ENCODE measurements around the gene RNF31. TPM values are rescaled to one million over a fixed set of nuclear protein-coding genes. Genes with fewer than 3 reads are reported as not detected.

RNF31 gene
- total and polyA plus RNA-seq, 2 of the 13 experiments (the other 11 are each of a cell fraction or from before 2014, with no cell fraction given): 48.2 to 86.8 TPM

DNA sequence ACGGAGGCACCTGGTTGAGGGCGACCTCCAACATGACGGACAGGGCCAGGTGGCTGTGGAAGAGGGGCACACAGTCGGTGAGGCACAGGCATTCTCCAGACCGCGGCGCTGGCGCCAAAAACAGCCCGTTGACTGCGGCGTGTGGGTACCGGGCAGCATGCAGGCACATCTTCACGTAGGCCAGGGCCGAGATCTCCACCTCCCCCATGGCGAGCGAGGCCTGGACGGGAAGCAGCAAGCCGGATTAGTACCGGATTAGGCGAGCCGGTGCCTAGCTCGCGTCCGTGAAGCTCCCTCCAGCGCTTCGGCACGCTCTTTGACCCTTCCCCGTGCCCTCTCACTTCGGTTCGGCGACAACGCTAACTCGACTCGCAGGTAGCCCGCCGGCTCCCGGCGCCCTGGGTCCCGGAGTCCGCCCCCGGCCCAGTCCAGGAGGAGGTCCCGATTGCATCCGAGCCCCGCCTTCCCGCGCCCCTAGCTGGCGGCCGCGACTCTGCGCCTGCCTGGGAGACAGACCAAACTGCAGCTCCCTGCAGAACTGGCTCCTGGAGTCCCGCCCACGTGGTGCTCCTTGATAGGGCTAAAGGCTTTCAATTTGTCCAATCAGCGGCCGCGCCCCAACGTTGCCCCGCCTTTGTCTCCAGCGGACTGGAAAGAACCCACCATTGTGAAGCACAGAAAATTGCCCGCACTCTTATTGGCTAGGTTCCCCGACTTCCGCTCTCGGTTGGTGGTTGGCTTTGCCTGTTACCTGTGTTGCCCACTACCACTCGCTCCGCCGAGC, 6.0 kb upstream of the RNF31 start, which contains the start of gene EMC9 (continued):
- peak; percentile 87 for TF ChIP-seq ZNF343 (CRISPR knock-in tag; IDR thresholded peaks at IDR 0.05)
- TF ChIP-seq ZNF556 (CRISPR knock-in tag; IDR thresholded peaks at IDR 0.05; ENCODE audit: borderline replicate concordance): peak; percentile 71
- TF ChIP-seq POLR2G (IDR thresholded peaks at IDR 0.05; ENCODE audit: low read depth, low read length): peak; percentile 96
- TF ChIP-seq ZNF878 (CRISPR knock-in tag; IDR thresholded peaks at IDR 0.05): no peak
- TF ChIP-seq, protein P1, sequence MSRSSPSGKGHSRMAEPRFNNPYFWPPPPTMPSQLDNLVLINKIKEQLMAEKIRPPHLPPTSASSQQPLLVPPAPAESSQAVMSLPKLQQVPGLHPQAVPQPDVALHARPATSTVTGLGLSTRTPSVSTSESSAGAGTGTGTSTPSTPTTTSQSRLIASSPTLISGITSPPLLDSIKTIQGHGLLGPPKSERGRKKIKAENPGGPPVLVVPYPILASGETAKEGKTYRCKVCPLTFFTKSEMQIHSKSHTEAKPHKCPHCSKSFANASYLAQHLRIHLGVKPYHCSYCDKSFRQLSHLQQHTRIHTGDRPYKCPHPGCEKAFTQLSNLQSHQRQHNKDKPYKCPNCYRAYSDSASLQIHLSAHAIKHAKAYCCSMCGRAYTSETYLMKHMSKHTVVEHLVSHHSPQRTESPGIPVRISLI (CRISPR knock-in tag; IDR thresholded peaks at IDR 0.05; ENCODE audit: borderline replicate concordance): peak; percentile 72
- TF ChIP-seq RAD21 (CRISPR knock-in tag; IDR thresholded peaks at IDR 0.05): peak; percentile 84
- peak; percentile 39; the same call in 1 of the 2 replicates for TF ChIP-seq RAD51 (IDR thresholded peaks at IDR 0.05; ENCODE audit: borderline replicate concordance)
- no peak for TF ChIP-seq KAT2B (IDR thresholded peaks at IDR 0.05; ENCODE audit: borderline replicate concordance, low read depth, low read length)
- TF ChIP-seq ATF7-NPFF (CRISPR knock-in tag; IDR thresholded peaks at IDR 0.05; ENCODE audit: low read depth): peak; percentile 96
- TF ChIP-seq SALL2 (CRISPR knock-in tag; IDR thresholded peaks at IDR 0.05): peak; percentile 97
- peak; percentile 39; the same call in 1 of the 2 replicates for TF ChIP-seq SRF (IDR thresholded peaks at IDR 0.05; ENCODE audit: low read depth, low read length)
- TF ChIP-seq U2AF2 (IDR thresholded peaks at IDR 0.05; ENCODE audit: low read depth, low read length): no peak
- TF ChIP-seq, protein P2, sequence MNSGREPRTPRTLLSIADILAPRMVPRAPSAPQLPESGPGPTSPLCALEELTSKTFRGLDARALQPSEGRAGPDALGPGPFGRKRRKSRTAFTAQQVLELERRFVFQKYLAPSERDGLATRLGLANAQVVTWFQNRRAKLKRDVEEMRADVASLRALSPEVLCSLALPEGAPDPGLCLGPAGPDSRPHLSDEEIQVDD (CRISPR knock-in tag; IDR thresholded peaks at IDR 0.05; ENCODE audit: borderline replicate concordance): peak; percentile 79; the same call in 1 of the 2 replicates
- TF ChIP-seq ZNF574 (CRISPR knock-in tag; IDR thresholded peaks at IDR 0.05): peak; percentile 86; the same call in 1 of the 2 replicates
- TF ChIP-seq, protein P3, sequence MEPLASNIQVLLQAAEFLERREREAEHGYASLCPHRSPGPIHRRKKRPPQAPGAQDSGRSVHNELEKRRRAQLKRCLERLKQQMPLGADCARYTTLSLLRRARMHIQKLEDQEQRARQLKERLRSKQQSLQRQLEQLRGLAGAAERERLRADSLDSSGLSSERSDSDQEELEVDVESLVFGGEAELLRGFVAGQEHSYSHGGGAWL (CRISPR knock-in tag; IDR thresholded peaks at IDR 0.05): peak; percentile 95
- peak; percentile 91 for TF ChIP-seq KDM3A (CRISPR knock-in tag; IDR thresholded peaks at IDR 0.05; ENCODE audit: low read depth)
- peak; percentile 96 for TF ChIP-seq BRD4 (CRISPR knock-in tag; IDR thresholded peaks at IDR 0.05)
- TF ChIP-seq KLF9 (CRISPR knock-in tag; IDR thresholded peaks at IDR 0.05; ENCODE audit: low read depth): no peak
- no peak for TF ChIP-seq ZNF234 (CRISPR knock-in tag; conservative IDR thresholded peaks at IDR 0.05)
- TF ChIP-seq, protein P4, sequence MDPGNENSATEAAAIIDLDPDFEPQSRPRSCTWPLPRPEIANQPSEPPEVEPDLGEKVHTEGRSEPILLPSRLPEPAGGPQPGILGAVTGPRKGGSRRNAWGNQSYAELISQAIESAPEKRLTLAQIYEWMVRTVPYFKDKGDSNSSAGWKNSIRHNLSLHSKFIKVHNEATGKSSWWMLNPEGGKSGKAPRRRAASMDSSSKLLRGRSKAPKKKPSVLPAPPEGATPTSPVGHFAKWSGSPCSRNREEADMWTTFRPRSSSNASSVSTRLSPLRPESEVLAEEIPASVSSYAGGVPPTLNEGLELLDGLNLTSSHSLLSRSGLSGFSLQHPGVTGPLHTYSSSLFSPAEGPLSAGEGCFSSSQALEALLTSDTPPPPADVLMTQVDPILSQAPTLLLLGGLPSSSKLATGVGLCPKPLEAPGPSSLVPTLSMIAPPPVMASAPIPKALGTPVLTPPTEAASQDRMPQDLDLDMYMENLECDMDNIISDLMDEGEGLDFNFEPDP (CRISPR knock-in tag; conservative IDR thresholded peaks at IDR 0.05): no peak
- TF ChIP-seq MTF2 (CRISPR knock-in tag; IDR thresholded peaks at IDR 0.05; ENCODE audit: borderline replicate concordance): no peak

All from HepG2 (cell line).